Neural progenitor cell (in vitro differentiated cells): ENCODE measurements around the gene DCTN4. TPM values are rescaled to one million over a fixed set of nuclear protein-coding genes. Genes with fewer than 3 reads are reported as not detected.

Experiments
- DNase-seq: peaks from one replicate; pipeline ENCODE4 v3.0.0-alpha.2; 2016; ENCODE audit warnings: low spot score
- H2AFZ ChIP-seq: fragments of 200-600 bp; sonication (generic); replicated peaks from 2 replicates; pipeline ENCODE4 v1.6.1; 2016; ENCODE audit warnings: antibody characterized with exemption
- H3F3A ChIP-seq: fragments of 200-600 bp; sonication (generic); 2 replicates; pipeline ENCODE4 v1.6.1; 2016; ENCODE audit warnings: antibody characterized with exemption, low read depth
- H3K27ac ChIP-seq: fragments of 200-600 bp; sonication (generic); 2 replicates; pipeline ENCODE4 v1.5.1; 2016; ENCODE audit warnings: mild to moderate bottlenecking
- H3K27me3 ChIP-seq: fragments of 200-600 bp; sonication (generic); 2 replicates; pipeline ENCODE4 v1.6.1; 2016; ENCODE audit warnings: mild to moderate bottlenecking, moderate library complexity
- H3K36me3 ChIP-seq: fragments of 200-600 bp; sonication (generic); 2 replicates; pipeline ENCODE4 v1.5.1; 2016
- H3K4me1 ChIP-seq: fragments of 200-600 bp; sonication (generic); 2 replicates; pipeline ENCODE4 v1.6.1; 2016; ENCODE audit warnings: mixed run types
- H3K4me2 ChIP-seq: fragments of 200-600 bp; sonication (generic); 2 replicates; pipeline ENCODE4 v1.6.1; 2016
- H3K4me3 ChIP-seq: fragments of 200-600 bp; sonication (generic); 2 replicates; pipeline ENCODE4 v1.5.1; 2016
- H3K79me2 ChIP-seq: fragments of 200-600 bp; sonication (generic); 2 replicates; pipeline ENCODE4 v1.6.1; 2016; ENCODE audit warnings: low read depth
- H3K9ac ChIP-seq: fragments of 200-600 bp; sonication (generic); 2 replicates; pipeline ENCODE4 v1.6.1; 2016
- H3K9me3 ChIP-seq: fragments of 200-600 bp; sonication (generic); 2 replicates; pipeline ENCODE4 v1.5.1; 2016; ENCODE audit warnings: low read depth
- H4K20me1 ChIP-seq: fragments of 200-600 bp; sonication (generic); 2 replicates; pipeline ENCODE4 v1.6.1; 2016; ENCODE audit warnings: low read depth
- H3K27ac Mint-ChIP-seq: 3 replicates; pipeline ENCODE4 v1.8.0; 2021; ENCODE audit warnings: mixed read lengths
- H3K27me3 Mint-ChIP-seq: 2 replicates; pipeline ENCODE4 v1.8.0; 2022; ENCODE audit warnings: low read depth, mild to moderate bottlenecking, inconsistent platforms, moderate library complexity, mixed read lengths; ENCODE audit not compliant: insufficient read depth
- H3K36me3 Mint-ChIP-seq: 3 replicates; pipeline ENCODE4 v1.8.0; 2021; ENCODE audit warnings: mixed read lengths
- H3K4me1 Mint-ChIP-seq: 3 replicates; pipeline ENCODE4 v1.8.0; 2021; ENCODE audit warnings: mixed read lengths
- H3K4me3 Mint-ChIP-seq: 3 replicates; pipeline ENCODE4 v1.8.0; 2021; ENCODE audit warnings: mild to moderate bottlenecking, moderate library complexity, mixed read lengths
- H3K9me3 Mint-ChIP-seq: 3 replicates; pipeline ENCODE4 v1.8.0; 2020; ENCODE audit warnings: mixed read lengths
- CTCF ChIP-seq: fragments of 200-600 bp; sonication (generic); IDR thresholded peaks from 2 replicates; pipeline ENCODE4 v1.5.1; 2017; ENCODE audit warnings: antibody characterized with exemption, mild to moderate bottlenecking
- EZH2 ChIP-seq: fragments of 200-600 bp; sonication (generic); IDR thresholded peaks from 2 replicates; pipeline ENCODE4 v1.6.1; 2017; ENCODE audit warnings: antibody characterized with exemption, mild to moderate bottlenecking, moderate library complexity
- EZH2phosphoT487 ChIP-seq: fragments of 200-600 bp; sonication (generic); IDR thresholded peaks from 2 replicates; pipeline ENCODE4 v1.6.1; 2017; ENCODE audit warnings: antibody characterized with exemption
- total RNA-seq: library from RNA; depleted of rRNA; stranded (reverse); fragments of >200 nt; gene quantifications from 2 replicates; pipeline ENCODE4 v1.2.3, GENCODE V29; 2015; ENCODE audit warnings: low replicate concordance

The DCTN4 gene
- total RNA-seq, 1 donor from 2014 or later, result 65.8 TPM

- H3K27ac ChIP-seq, result no peak overlapping the region
- no peak for DNase-seq
- no peak overlapping the region for H3K4me3 ChIP-seq
- TF ChIP-seq CTCF (no peak), EZH2 (no peak), EZH2phosphoT487 (no peak)
- Mint-ChIP-seq H3K4me1 (peaks cover 12% of the 10 kb centered on the region), H3K9me3 (no peaks in the 10 kb centered on the region), H3K27ac (no peak overlapping the region), H3K36me3 (no peaks in the 10 kb centered on the region), H3K27me3 (peaks cover 5% of the 10 kb centered on the region), H3K4me3 (no peak overlapping the region)
- no peaks in the 10 kb centered on the region for H4K20me1 ChIP-seq
- no peaks in the 10 kb centered on the region for H3K9me3 ChIP-seq
- H3K79me2 ChIP-seq, result no peaks in the 10 kb centered on the region
- no peak overlapping the region for H3K4me2 ChIP-seq
- no peak overlapping the region for H3K9ac ChIP-seq
- no peaks in the 10 kb centered on the region for H3K27me3 ChIP-seq
- H3K36me3 ChIP-seq, result no peaks in the 10 kb centered on the region
- no peaks in the 10 kb centered on the region for H3F3A ChIP-seq
- H2AFZ ChIP-seq, result no peak overlapping the region
- no peaks in the 10 kb centered on the region for H3K4me1 ChIP-seq
These were observed 12.4 kb upstream of the DCTN4 start for GRCh38 chr5:150771034-150771795.

GRCh38 chr5:150766251-150766650, 7.4 kb upstream of the DCTN4 start:
- no peaks in the 10 kb centered on the region for H3K9me3 ChIP-seq
- no peaks in the 10 kb centered on the region for H3K36me3 ChIP-seq
- Mint-ChIP-seq H3K9me3 (no peaks in the 10 kb centered on the region), H3K4me3 (no peak overlapping the region), H3K4me1 (no peaks in the 10 kb centered on the region), H3K27ac (no peak overlapping the region), H3K36me3 (no peaks in the 10 kb centered on the region), H3K27me3 (peaks cover 3% of the 10 kb centered on the region)
- H3K4me2 ChIP-seq, result no peak overlapping the region
- H3F3A ChIP-seq, result no peaks in the 10 kb centered on the region
- H3K4me3 ChIP-seq, result no peak overlapping the region
- H3K4me1 ChIP-seq, result no peaks in the 10 kb centered on the region
- H3K9ac ChIP-seq, result no peak overlapping the region
- H3K79me2 ChIP-seq, result no peaks in the 10 kb centered on the region
- no peak for DNase-seq
- no peak overlapping the region for H2AFZ ChIP-seq
- H4K20me1 ChIP-seq, result no peaks in the 10 kb centered on the region
- no peak for TF ChIP-seq EZH2phosphoT487
- H3K27me3 ChIP-seq, result no peaks in the 10 kb centered on the region
- H3K27ac ChIP-seq, result no peak overlapping the region

- Histone ChIP-seq H3K79me2 (no peaks in the 10 kb centered on the region), H3K4me3 (no peak overlapping the region), H3K36me3 (no peaks in the 10 kb centered on the region), H4K20me1 (no peaks in the 10 kb centered on the region), H3K9ac (no peak overlapping the region), H3F3A (no peaks in the 10 kb centered on the region), H3K4me1 (no peaks in the 10 kb centered on the region), H2AFZ (no peak overlapping the region), H3K4me2 (no peak overlapping the region), H3K9me3 (no peaks in the 10 kb centered on the region), H3K27me3 (no peaks in the 10 kb centered on the region), H3K27ac (no peak overlapping the region)
- no peaks in the 10 kb centered on the region for H3K9me3 Mint-ChIP-seq
- DNase-seq, result no peak
- no peak overlapping the region for H3K4me3 Mint-ChIP-seq
- H3K36me3 Mint-ChIP-seq, result no peaks in the 10 kb centered on the region
- no peak overlapping the region for H3K27ac Mint-ChIP-seq
- TF ChIP-seq EZH2phosphoT487, result no peak
- no peak for TF ChIP-seq EZH2
- no peak for TF ChIP-seq CTCF
- H3K27me3 Mint-ChIP-seq, result peaks cover 3% of the 10 kb centered on the region
- H3K4me1 Mint-ChIP-seq, result no peaks in the 10 kb centered on the region
These were observed 7.0 kb upstream of the DCTN4 start for GRCh38 chr5:150765799-150766169.

GRCh38 chr5:150765011-150765798, 6.4 kb upstream of the DCTN4 start:
- Mint-ChIP-seq H3K36me3 (no peaks in the 10 kb centered on the region), H3K4me1 (no peaks in the 10 kb centered on the region), H3K4me3 (no peak overlapping the region), H3K27me3 (peaks cover 3% of the 10 kb centered on the region), H3K27ac (no peak overlapping the region), H3K9me3 (no peaks in the 10 kb centered on the region)
- H4K20me1 ChIP-seq, result no peaks in the 10 kb centered on the region
- H3K4me3 ChIP-seq, result no peak overlapping the region
- H3K9ac ChIP-seq, result no peak overlapping the region
- DNase-seq, result no peak
- no peaks in the 10 kb centered on the region for H3K4me1 ChIP-seq
- H2AFZ ChIP-seq, result no peak overlapping the region
- H3K36me3 ChIP-seq, result no peaks in the 10 kb centered on the region
- no peaks in the 10 kb centered on the region for H3F3A ChIP-seq
- H3K9me3 ChIP-seq, result no peaks in the 10 kb centered on the region
- no peak overlapping the region for H3K4me2 ChIP-seq
- no peak overlapping the region for H3K27ac ChIP-seq
- TF ChIP-seq EZH2 (no peak), EZH2phosphoT487 (no peak), CTCF (no peak)
- H3K27me3 ChIP-seq, result no peaks in the 10 kb centered on the region
- H3K79me2 ChIP-seq, result no peaks in the 10 kb centered on the region
